Chondrocyte (in vitro differentiated cells): Measurements from ENCODE around the gene GPR146. TPM values are rescaled to one million over a fixed set of nuclear protein-coding genes. Genes with fewer than 3 reads are reported as not detected.
A peak's percentile ranks its signal among the peaks of the same experiment; 100 is the strongest.

Source experiments
- DNase-seq: peaks from one replicate; pipeline ENCODE4 v3.0.0; 2021; ENCODE audit warnings: mixed read lengths, low spot score
- H3K27ac Mint-ChIP-seq: one replicate; pipeline ENCODE4 v1.8.0; 2021; ENCODE audit warnings: mild to moderate bottlenecking, moderate library complexity, mixed read lengths; ENCODE audit not compliant: unreplicated experiment
- H3K27me3 Mint-ChIP-seq: 2 replicates; pipeline ENCODE4 v1.8.0; 2021; ENCODE audit warnings: low read depth, mixed read lengths
- H3K36me3 Mint-ChIP-seq: 2 replicates; pipeline ENCODE4 v1.8.0; 2021; ENCODE audit warnings: low read depth, mixed read lengths
- H3K4me1 Mint-ChIP-seq: 2 replicates; pipeline ENCODE4 v1.8.0; 2021; ENCODE audit warnings: low read depth, mild to moderate bottlenecking, mixed read lengths
- H3K4me3 Mint-ChIP-seq: one replicate; pipeline ENCODE4 v1.8.0; 2021; ENCODE audit warnings: mild to moderate bottlenecking, moderate library complexity, mixed read lengths; ENCODE audit not compliant: unreplicated experiment
- H3K9me3 Mint-ChIP-seq: 2 replicates; pipeline ENCODE4 v1.8.0; 2021; ENCODE audit warnings: low read depth, mixed read lengths
- microRNA-seq: library from miRNA; unstranded; fragments of <30 nt; microRNA quantifications from one replicate; pipeline ENCODE4 v1.2.0, GENCODE V29; 2020; ENCODE audit warnings: borderline number of aligned reads
- total RNA-seq: library from RNA; stranded (reverse); gene quantifications from 3 replicates; pipeline ENCODE4 v1.2.1, GENCODE V29; 2021
- TF ChIP-seq, protein P1 (sequence below): fragments of 200-600 bp; sonication (generic); IDR thresholded peaks from 2 replicates; pipeline ENCODE4 v1.5.0; 2021; ENCODE audit warnings: antibody characterized with exemption, mild to moderate bottlenecking, moderate library complexity

Gene GPR146
- total RNA-seq, 1 donor from 2014 or later: 3.8 TPM

DNA sequence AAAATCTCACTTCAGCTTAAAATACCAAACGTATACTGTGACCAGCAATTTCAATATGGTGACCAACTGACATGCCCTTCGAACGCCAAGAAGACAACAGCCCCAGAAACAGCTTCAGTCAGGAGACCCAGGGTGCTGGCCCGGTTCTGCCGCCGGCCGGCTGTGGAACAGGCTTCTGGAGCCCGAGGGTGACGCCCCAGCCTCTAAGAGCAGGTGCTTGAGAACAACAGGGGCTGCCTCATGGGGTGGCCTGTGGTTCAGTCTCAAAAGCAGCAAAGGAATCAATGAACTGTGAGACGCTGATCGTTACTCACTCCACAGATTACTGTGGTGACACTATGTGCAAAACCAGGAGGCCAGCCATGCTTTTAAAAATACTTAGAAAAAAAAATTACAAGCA, 60.8 kb downstream of the GPR146 start:
- no peaks in the 10 kb centered on the region for H3K27me3 Mint-ChIP-seq
- no peaks in the 10 kb centered on the region for H3K9me3 Mint-ChIP-seq
- no peaks in the 10 kb centered on the region for H3K36me3 Mint-ChIP-seq
- DNase-seq: peak; percentile 64
- peaks cover 33% of the 10 kb centered on the region for H3K4me1 Mint-ChIP-seq
- peak overlapping the region; percentile 72 for H3K27ac Mint-ChIP-seq
- TF ChIP-seq, protein P1, sequence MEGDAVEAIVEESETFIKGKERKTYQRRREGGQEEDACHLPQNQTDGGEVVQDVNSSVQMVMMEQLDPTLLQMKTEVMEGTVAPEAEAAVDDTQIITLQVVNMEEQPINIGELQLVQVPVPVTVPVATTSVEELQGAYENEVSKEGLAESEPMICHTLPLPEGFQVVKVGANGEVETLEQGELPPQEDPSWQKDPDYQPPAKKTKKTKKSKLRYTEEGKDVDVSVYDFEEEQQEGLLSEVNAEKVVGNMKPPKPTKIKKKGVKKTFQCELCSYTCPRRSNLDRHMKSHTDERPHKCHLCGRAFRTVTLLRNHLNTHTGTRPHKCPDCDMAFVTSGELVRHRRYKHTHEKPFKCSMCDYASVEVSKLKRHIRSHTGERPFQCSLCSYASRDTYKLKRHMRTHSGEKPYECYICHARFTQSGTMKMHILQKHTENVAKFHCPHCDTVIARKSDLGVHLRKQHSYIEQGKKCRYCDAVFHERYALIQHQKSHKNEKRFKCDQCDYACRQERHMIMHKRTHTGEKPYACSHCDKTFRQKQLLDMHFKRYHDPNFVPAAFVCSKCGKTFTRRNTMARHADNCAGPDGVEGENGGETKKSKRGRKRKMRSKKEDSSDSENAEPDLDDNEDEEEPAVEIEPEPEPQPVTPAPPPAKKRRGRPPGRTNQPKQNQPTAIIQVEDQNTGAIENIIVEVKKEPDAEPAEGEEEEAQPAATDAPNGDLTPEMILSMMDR: no peak
- H3K4me3 Mint-ChIP-seq: no peak overlapping the region

DNA sequence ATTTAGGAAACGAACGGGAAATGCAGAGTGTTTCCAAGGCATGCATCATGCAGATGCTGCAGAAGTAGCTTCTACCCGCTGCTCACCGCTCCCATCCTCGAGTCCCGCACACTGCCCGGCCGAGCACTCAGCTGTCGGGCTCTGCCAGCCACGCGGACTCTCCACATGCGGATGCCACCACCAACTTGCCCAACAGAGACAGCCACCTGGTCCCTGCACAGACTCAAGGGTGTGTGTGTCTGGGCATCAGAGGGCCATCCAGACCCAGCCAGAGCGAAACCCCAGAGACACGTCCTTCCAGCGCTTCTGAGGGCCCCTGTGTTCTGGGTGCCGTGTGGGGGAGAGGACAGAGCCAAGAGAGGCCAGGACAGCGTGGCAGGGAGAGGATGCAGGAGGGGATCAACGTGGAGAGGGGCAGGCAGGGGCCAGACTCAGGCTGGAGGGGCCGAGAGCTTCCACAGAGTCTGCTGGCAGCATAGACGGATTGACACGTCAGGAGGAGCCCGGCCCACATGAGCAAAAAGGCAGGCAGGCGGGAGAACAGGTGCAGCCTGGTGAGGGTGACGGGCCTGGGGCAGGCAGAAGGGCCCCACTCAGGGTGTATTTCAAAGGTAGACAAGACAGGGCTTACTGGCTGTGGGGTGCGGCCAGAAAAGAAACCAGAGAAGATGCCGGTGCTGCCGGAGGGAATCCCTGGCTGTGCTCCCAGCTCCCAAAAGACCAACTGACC, 61.9 kb downstream of the GPR146 start:
- H3K36me3 Mint-ChIP-seq: no peaks in the 10 kb centered on the region
- DNase-seq: peak; percentile 89
- no peak overlapping the region for H3K4me3 Mint-ChIP-seq
- TF ChIP-seq, protein P1: no peak
- H3K27ac Mint-ChIP-seq: no peak overlapping the region
- peaks cover 26% of the 10 kb centered on the region for H3K4me1 Mint-ChIP-seq
- no peaks in the 10 kb centered on the region for H3K27me3 Mint-ChIP-seq
- no peaks in the 10 kb centered on the region for H3K9me3 Mint-ChIP-seq

DNA sequence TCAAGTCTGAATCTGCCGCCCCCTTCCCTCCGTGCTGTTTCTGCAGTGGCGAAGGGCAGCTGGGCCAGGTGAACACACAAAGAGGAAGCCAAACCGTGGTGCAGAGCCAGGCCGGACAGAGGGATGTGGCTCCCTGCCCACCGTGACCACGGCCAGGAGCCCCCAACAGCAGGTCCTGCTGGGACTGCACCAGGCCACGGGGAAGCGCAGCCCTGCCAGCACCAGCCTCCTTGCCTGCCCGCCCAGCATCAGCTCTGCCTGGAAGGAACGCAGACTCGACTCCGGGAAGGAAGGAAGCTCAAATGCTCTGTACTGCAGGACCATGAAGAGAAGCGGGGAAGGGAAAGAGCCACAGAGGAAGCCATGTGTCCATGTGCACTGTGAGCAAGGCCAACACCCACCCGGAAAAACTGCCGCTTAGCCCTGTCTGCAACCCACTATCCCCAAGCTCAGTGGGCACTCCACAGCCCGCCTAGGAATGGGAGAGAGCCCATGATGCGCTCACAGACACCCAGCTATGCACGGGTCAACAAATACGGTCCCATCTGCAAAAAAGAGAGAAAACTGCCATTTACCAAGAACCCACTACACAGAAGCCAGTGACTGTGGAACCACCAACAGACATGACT, 62.6 kb downstream of the GPR146 start:
- peak; percentile 81 for DNase-seq
- no peak overlapping the region for H3K4me3 Mint-ChIP-seq
- TF ChIP-seq, protein P1: no peak
- no peak overlapping the region for H3K27ac Mint-ChIP-seq
- H3K9me3 Mint-ChIP-seq: no peaks in the 10 kb centered on the region
- H3K36me3 Mint-ChIP-seq: no peaks in the 10 kb centered on the region
- H3K4me1 Mint-ChIP-seq: peaks cover 28% of the 10 kb centered on the region
- no peaks in the 10 kb centered on the region for H3K27me3 Mint-ChIP-seq

DNA sequence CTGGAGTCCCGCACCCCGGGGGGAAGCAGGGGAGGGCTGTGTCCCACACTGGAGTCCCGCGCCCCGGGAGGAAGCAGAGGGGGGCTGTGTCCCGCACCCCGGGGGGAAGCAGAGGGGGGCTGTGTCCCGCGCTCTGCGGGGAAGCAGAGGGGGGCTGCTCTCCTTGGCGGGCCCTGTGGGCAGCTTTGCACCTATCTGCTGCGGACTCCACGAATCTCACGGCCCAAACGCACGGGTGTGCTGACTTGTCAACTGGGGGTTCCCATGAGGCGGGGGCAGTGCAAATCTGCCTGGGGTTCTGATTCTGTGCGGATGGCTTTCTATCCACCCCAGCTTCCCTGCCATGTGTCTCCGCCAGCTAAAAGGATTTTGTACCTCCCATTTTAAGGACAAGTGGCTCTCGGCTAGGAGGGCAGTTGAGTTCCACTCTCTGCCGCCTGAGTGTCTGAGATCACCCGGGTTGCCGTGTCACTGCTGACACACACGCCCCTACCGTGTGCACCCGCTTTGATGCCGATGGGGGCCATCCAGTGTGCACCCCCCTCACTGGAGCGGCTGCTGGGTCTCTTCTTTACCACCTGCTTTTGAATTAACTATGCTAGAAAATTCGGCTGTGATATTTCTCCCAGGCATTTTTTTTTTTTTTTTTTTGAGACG, 64.0 kb downstream of the GPR146 start:
- Mint-ChIP-seq H3K27me3 (no peaks in the 10 kb centered on the region), H3K36me3 (no peaks in the 10 kb centered on the region), H3K4me3 (no peak overlapping the region), H3K27ac (no peak overlapping the region), H3K9me3 (no peaks in the 10 kb centered on the region), H3K4me1 (peaks cover 28% of the 10 kb centered on the region)
- TF ChIP-seq, protein P1: no peak
- peak; percentile 76 for DNase-seq

Small RNA genes lying within 50 kb of the gene (microRNA-seq; reads per million reads assigned to microRNA genes)
- 1,025 reads per million, percentile 79 among the genes with 10 or more reads in this experiment for gene MIR339

Other genes with a start within 250 kb of the GPR146 start
- gene SUN1, start 212.1 kb upstream of the GPR146 start, total RNA-seq: 125 to 139 TPM (median 134 TPM) in 3 replicates
- 26.8 to 34.7 TPM (median 28.0 TPM) in 3 replicates for gene GET4, start 168.0 kb upstream of the GPR146 start, total RNA-seq
- 3.9 to 7.0 TPM (median 6.7 TPM) in 3 replicates for gene ADAP1, start 89.9 kb upstream of the GPR146 start, total RNA-seq
- gene COX19, start 69.0 kb upstream of the GPR146 start, total RNA-seq: 9.2 to 9.6 TPM (median 9.5 TPM) in 3 replicates
- gene CYP2W1, start 61.4 kb upstream of the GPR146 start, total RNA-seq: not detected in 3 replicates
- 5.7 to 9.9 TPM (median 9.5 TPM) in 3 replicates for gene GPER1, start 43.6 kb downstream of the GPR146 start, total RNA-seq
- 15.2 to 16.2 TPM (median 15.6 TPM) in 3 replicates for gene ZFAND2A, start 115.7 kb downstream of the GPR146 start, total RNA-seq
- gene UNCX, start 188.3 kb downstream of the GPR146 start, total RNA-seq: not detected in 3 replicates